Endothelial cell (in vitro differentiated cells): ENCODE measurements around the gene ABI3BP. TPM values are rescaled to one million over a fixed set of nuclear protein-coding genes. Genes with fewer than 3 reads are reported as not detected.

Experiments used
- DNase-seq: peaks from one replicate; pipeline ENCODE4 v3.0.0; 2021; ENCODE audit warnings: low spot score
- H3K27ac Mint-ChIP-seq: one replicate; pipeline ENCODE4 v1.8.0; 2021; ENCODE audit warnings: mixed read lengths, inconsistent platforms; ENCODE audit not compliant: unreplicated experiment
- H3K27me3 Mint-ChIP-seq: one replicate; pipeline ENCODE4 v1.8.0; 2021; ENCODE audit warnings: mild to moderate bottlenecking, moderate library complexity, mixed read lengths, inconsistent platforms; ENCODE audit not compliant: unreplicated experiment
- H3K36me3 Mint-ChIP-seq: one replicate; pipeline ENCODE4 v1.8.0; 2021; ENCODE audit warnings: mild to moderate bottlenecking, low read depth, mixed read lengths, inconsistent platforms; ENCODE audit not compliant: unreplicated experiment
- H3K4me1 Mint-ChIP-seq: one replicate; pipeline ENCODE4 v1.8.0; 2021; ENCODE audit warnings: mild to moderate bottlenecking, mixed read lengths, inconsistent platforms; ENCODE audit not compliant: unreplicated experiment
- H3K4me3 Mint-ChIP-seq: one replicate; pipeline ENCODE4 v1.8.0; 2021; ENCODE audit warnings: mild to moderate bottlenecking, mixed read lengths, inconsistent platforms; ENCODE audit not compliant: unreplicated experiment
- H3K9me3 Mint-ChIP-seq: one replicate; pipeline ENCODE4 v1.8.0; 2021; ENCODE audit warnings: mixed read lengths, inconsistent platforms; ENCODE audit not compliant: unreplicated experiment
- CTCF ChIP-seq: fragments of 200-600 bp; sonication (generic); IDR thresholded peaks from one replicate; pipeline ENCODE4 v1.5.0; 2021; ENCODE audit warnings: antibody characterized with exemption; ENCODE audit not compliant: unreplicated experiment
- total RNA-seq: library from RNA; stranded (reverse); fragmentation: NEBNext Ultra II Directional; extraction: Animal tissue kit (Norgen Biotek cat#: 25700); gene quantifications from one replicate; pipeline ENCODE4 v1.2.1, GENCODE V29; 2021; ENCODE audit not compliant: unreplicated experiment

The ABI3BP gene
- total RNA-seq, 1 donor from 2014 or later = 0.26 TPM

DNA sequence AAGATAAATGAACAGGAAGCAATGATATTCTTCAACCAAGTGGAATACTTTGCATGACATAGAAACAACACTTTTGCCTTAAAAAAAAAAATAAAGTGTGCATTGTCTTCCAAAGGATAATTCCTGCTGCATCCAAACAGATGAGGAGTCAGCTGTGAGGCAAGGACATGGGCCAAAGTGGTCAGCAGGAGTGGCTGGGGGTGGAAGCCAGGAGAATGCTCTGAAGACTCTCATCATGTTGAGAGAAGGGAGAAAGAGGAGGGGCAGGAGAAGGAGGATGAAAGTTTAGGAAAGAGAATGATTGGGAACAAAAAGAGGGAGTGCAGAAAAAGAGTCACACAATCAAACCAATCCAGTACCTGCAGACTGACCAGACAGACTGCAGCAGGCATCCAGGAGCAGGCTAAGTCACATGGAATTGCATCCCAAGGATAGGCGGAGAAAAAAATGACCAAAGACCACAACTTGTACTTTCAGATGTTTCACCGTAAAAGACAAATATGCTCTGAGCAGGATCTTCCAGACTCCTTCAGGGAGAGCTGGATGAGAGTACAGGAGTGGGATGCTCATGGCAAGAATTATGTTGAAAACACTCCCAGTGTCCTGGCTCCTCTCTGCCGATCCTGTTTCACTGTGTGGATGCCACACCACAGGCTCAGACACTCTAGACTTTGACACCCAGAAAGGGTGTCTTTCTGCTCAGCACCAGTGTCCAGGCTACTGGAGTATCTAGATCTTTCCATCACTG lies 11.9 kb downstream of the ABI3BP start:
- Mint-ChIP-seq H3K27me3 (no peaks in the 10 kb centered on the region), H3K4me1 (no peaks in the 10 kb centered on the region), H3K36me3 (no peaks in the 10 kb centered on the region), H3K9me3 (no peaks in the 10 kb centered on the region), H3K27ac (no peak overlapping the region), H3K4me3 (no peak overlapping the region)
- no peak for DNase-seq
- TF ChIP-seq CTCF = no peak

DNA sequence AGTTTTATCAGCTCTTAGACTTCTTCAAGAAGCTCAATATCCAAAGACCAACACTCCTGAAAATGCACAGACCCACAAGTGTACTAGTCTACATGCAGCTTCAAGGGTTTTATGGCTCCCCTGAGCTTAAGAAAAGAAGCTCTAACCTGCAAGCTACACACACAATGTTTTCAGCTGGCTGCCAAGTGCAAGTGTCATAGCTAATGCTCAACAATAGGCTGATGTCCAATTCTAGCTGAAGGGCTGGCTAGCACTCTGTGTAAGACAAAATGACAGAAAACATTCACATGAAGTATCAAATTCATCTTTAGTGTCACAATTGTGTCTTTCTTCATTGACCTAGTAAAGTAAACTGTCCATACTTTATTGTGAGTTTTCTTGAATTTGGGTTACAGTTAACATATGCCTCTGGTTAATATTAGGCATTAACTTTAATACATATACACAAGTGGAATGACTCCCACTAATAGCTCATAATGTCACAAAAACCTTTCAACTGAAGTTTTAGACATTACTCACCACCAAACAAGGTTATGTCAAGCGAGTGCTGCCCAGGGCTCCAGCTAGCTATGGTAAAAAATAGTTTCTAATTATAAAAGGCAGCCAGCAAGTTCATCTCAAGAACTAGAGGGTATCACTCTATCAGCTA lies 15.1 kb downstream of the ABI3BP start:
- Mint-ChIP-seq H3K27ac (no peak overlapping the region), H3K36me3 (no peaks in the 10 kb centered on the region), H3K9me3 (no peaks in the 10 kb centered on the region), H3K4me1 (no peaks in the 10 kb centered on the region), H3K27me3 (no peaks in the 10 kb centered on the region), H3K4me3 (no peak overlapping the region)
- no peak for DNase-seq
- no peak for TF ChIP-seq CTCF

DNA sequence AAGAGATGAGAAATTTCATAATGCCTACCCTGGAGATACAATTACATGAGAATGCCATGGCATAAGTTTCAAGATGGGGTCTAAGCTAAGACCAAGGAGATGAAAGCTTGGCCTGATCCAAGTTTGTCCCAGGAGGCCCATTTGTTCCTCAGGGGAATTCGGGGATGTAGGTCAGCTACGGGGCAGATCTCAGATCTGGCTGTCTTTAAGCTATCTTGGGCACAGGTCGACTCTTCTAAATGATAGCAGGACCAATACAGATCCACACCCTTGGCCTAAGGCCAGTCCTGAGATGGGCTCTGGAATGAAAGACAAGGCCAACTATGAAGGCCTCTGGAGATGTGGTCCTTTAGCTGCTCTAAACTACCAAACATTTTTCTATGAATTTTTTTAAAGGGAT lies 16.6 kb downstream of the ABI3BP start:
- no peak for TF ChIP-seq CTCF

GRCh38 chr3:100975714-100976113 lies 17.5 kb downstream of the ABI3BP start:
- Mint-ChIP-seq H3K36me3 (no peaks in the 10 kb centered on the region), H3K27ac (no peak overlapping the region), H3K27me3 (no peaks in the 10 kb centered on the region), H3K9me3 (no peaks in the 10 kb centered on the region), H3K4me1 (no peaks in the 10 kb centered on the region), H3K4me3 (no peak overlapping the region)
- DNase-seq = no peak
- no peak for TF ChIP-seq CTCF

More for the DNA sequence above, 16.6 kb downstream of the ABI3BP start:
- no peak overlapping the region for H3K27ac Mint-ChIP-seq
- no peak overlapping the region for H3K4me3 Mint-ChIP-seq
- H3K36me3 Mint-ChIP-seq = no peaks in the 10 kb centered on the region
- no peaks in the 10 kb centered on the region for H3K9me3 Mint-ChIP-seq
- no peaks in the 10 kb centered on the region for H3K4me1 Mint-ChIP-seq
- H3K27me3 Mint-ChIP-seq = no peaks in the 10 kb centered on the region
- DNase-seq = no peak

- DNase-seq = no peak
- no peak for TF ChIP-seq CTCF
- Mint-ChIP-seq H3K27ac (no peak overlapping the region), H3K4me3 (no peak overlapping the region), H3K27me3 (no peaks in the 10 kb centered on the region), H3K36me3 (no peaks in the 10 kb centered on the region), H3K9me3 (no peaks in the 10 kb centered on the region), H3K4me1 (no peaks in the 10 kb centered on the region)
Observed at GRCh38 chr3:100973594-100973993, 19.6 kb downstream of the ABI3BP start.
